ENCODE measurements around the gene OSBPL9.
"Not testable (repeated sequence)": the region's sequence is repeated elsewhere in the genome, so short reads cannot be mapped to it uniquely, and the experiment has no call there.

OSBPL9 gene

GRCh38 chr1:51583532-51583931 is 33.4 kb upstream of the OSBPL9 start:
- Mint-ChIP-seq H3K27me3 (ENCODE audit: low read depth) (no peaks in the 10 kb centered on the region), H3K9me3 (no peaks in the 10 kb centered on the region), H3K36me3 (ENCODE audit: low read depth) (no peaks in the 10 kb centered on the region), H3K27ac (no peak overlapping the region), H3K4me1 (ENCODE audit: low read depth) (peaks cover 6% of the 10 kb centered on the region), H3K4me3 (no peak overlapping the region)
- DNase-seq (ENCODE audit: low spot score): no peak

DNA sequence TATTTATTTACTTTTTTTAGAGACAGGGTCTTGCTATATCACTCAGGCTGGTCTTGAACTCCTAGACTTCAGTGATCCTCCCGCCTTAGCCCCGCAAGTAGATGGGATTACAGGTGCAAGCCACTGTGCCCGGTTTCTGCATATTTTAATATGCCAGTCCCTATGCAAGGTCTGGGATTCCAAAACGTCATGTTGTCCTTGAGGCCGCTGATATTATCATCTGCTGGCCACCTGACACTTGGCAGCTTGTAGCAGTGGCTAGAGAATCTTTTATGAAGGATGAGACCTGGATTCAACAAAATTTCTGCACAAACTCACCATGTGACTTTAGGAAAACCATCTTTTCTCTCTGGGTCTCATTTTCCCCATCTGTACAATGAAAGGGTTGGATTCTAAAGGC is 32.9 kb upstream of the OSBPL9 start:
- Mint-ChIP-seq H3K9me3 (no peaks in the 10 kb centered on the region), H3K36me3 (ENCODE audit: low read depth) (no peaks in the 10 kb centered on the region), H3K27ac (no peak overlapping the region)

DNA sequence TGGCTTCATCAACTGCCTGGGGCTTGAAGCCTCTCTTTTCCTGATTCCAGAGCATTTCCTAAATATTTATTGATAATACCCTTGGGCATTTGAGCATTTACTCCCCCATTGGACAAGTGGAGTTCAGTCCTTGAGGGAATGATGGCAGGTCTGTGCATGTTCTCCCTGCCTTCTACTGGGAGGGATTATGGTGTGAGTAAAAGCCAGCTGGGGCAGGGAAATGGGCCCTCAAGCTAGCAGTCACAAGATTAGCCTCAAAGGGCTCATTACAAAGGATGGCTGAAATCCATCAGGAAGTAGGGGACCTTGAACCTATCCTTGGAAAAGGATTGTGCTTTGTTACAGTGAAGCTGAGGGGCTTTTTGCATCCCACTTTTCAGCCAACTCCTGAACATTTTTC is 24.2 kb upstream of the OSBPL9 start:
- Mint-ChIP-seq H3K9me3 (no peaks in the 10 kb centered on the region), H3K27ac (no peak overlapping the region), H3K36me3 (ENCODE audit: low read depth) (no peaks in the 10 kb centered on the region), H3K4me3 (no peak overlapping the region), H3K4me1 (ENCODE audit: low read depth) (no peaks in the 10 kb centered on the region), H3K27me3 (ENCODE audit: low read depth) (peaks cover 4% of the 10 kb centered on the region)
- no peak for DNase-seq (ENCODE audit: low spot score)

More for the DNA sequence above, 32.9 kb upstream of the OSBPL9 start:
- H3K4me3 Mint-ChIP-seq: no peak overlapping the region
- H3K27me3 Mint-ChIP-seq (ENCODE audit: low read depth): peaks cover 3% of the 10 kb centered on the region
- DNase-seq (ENCODE audit: low spot score): no peak
- peaks cover 2% of the 10 kb centered on the region for H3K4me1 Mint-ChIP-seq (ENCODE audit: low read depth)

DNA sequence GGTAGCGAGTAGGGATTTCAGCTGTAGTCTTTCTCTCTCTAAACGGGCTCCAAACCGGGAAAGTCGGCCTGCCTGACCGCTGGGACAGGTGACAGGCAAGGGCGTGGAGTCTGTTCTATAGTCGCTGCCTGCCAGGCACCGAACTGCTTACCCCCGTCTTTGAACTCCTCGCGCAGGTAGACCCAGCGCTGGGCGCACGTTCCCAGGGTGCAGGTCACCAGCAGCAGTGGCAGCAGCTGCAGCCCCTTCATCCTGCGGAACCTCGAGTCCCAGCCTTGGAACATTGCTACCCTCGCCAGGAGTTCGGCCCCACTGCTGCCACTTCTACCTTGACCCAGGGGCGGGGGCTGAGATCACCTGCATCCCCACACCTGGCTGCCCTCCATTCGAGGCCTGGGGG is 22.2 kb upstream of the OSBPL9 start:
- Mint-ChIP-seq H3K9me3 (no peaks in the 10 kb centered on the region), H3K27ac (no peak overlapping the region), H3K36me3 (ENCODE audit: low read depth) (no peaks in the 10 kb centered on the region), H3K27me3 (ENCODE audit: low read depth) (peaks cover 2% of the 10 kb centered on the region), H3K4me3 (no peak overlapping the region), H3K4me1 (ENCODE audit: low read depth) (no peaks in the 10 kb centered on the region)
- DNase-seq (ENCODE audit: low spot score): no peak

DNA sequence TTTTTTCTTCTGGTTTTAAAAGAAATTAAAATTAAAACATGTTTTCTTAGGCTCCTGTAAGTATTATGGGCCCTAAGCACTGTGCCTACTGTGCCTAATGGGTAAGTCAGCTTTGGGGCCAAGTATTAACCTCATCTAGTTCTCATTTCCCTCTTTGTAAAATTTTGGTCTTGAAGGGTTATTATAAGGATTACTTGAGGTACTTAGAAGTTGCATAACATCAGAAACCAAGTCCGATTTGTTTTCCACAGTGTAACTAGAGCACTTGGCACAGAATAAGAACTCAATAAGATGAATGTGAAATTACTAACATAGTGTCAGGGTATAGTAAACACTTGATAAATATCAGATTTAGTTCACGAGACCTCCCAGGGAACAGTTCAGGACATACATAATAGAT is 16.4 kb upstream of the OSBPL9 start:
- H3K4me3 Mint-ChIP-seq: no peak overlapping the region
- no peaks in the 10 kb centered on the region for H3K27me3 Mint-ChIP-seq (ENCODE audit: low read depth)
- H3K27ac Mint-ChIP-seq: no peak overlapping the region
- H3K4me1 Mint-ChIP-seq (ENCODE audit: low read depth): no peaks in the 10 kb centered on the region
- no peaks in the 10 kb centered on the region for H3K9me3 Mint-ChIP-seq
- DNase-seq (ENCODE audit: low spot score): no peak
- H3K36me3 Mint-ChIP-seq (ENCODE audit: low read depth): no peaks in the 10 kb centered on the region

- DNase-seq (ENCODE audit: low spot score): no peak
- Mint-ChIP-seq H3K27me3 (ENCODE audit: low read depth) (no peaks in the 10 kb centered on the region), H3K36me3 (ENCODE audit: low read depth) (no peaks in the 10 kb centered on the region), H3K27ac (no peak overlapping the region), H3K4me3 (no peak overlapping the region), H3K9me3 (no peaks in the 10 kb centered on the region), H3K4me1 (ENCODE audit: low read depth) (no peaks in the 10 kb centered on the region)
Observed at GRCh38 chr1:51600965-51601364, 15.9 kb upstream of the OSBPL9 start.

- Mint-ChIP-seq H3K27me3 (ENCODE audit: low read depth) (peaks cover 19% of the 10 kb centered on the region), H3K9me3 (no peaks in the 10 kb centered on the region), H3K4me3 (no peak overlapping the region), H3K36me3 (ENCODE audit: low read depth) (no peaks in the 10 kb centered on the region), H3K4me1 (ENCODE audit: low read depth) (no peaks in the 10 kb centered on the region), H3K27ac (no peak overlapping the region)
- no peak for DNase-seq (ENCODE audit: low spot score)
Observed at GRCh38 chr1:51605961-51606723, 10.8 kb upstream of the OSBPL9 start.

DNA sequence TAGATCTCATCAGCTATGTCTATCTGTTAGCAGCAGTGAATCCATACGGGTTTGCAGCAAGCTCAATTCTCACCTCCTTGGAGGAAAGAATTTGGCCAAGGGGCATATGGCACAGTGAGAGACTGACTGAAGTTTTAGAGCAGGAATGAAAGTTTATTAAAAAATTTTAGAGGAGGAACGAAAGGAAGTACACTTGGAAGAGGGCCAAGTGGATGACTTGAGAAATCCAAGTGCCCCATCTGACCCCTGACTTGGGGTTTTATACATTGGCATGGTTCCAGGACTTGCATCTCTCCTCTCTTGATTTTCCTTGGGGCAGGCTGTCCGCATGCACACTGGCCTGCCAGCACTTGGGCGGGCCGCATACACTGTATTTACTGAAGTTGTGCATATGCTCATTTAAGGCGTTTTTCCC is 9.2 kb upstream of the OSBPL9 start:
- Mint-ChIP-seq H3K4me3 (no peak overlapping the region), H3K36me3 (ENCODE audit: low read depth) (no peaks in the 10 kb centered on the region), H3K4me1 (ENCODE audit: low read depth) (no peaks in the 10 kb centered on the region), H3K27ac (no peak overlapping the region), H3K27me3 (ENCODE audit: low read depth) (peaks cover 24% of the 10 kb centered on the region), H3K9me3 (no peaks in the 10 kb centered on the region)
- DNase-seq (ENCODE audit: low spot score): no peak

DNA sequence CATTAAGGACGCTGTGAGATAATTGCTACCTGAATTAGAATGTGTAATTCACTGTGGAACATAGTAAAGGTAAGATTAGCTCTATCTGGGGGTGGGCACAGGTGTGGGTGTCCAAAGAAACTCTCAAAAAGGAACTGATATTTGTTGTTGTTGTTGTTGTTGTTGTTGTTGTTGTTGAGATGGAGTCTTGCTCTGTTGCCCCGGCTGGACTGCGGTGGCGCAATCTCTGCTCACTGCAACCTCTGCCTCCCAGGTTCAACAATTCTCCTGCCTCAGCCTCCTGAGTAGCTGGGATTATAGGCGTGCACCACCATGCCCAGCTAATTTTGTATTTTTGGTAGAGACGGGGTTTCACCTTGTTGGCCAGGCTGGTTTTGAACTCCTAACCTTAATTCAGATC is 6.8 kb upstream of the OSBPL9 start:
- not testable (repeated sequence) for H3K27ac Mint-ChIP-seq; H3K4me1 Mint-ChIP-seq (ENCODE audit: low read depth); H3K4me3 Mint-ChIP-seq; H3K9me3 Mint-ChIP-seq; DNase-seq (ENCODE audit: low spot score); H3K36me3 Mint-ChIP-seq (ENCODE audit: low read depth)
- H3K27me3 Mint-ChIP-seq (ENCODE audit: low read depth): peaks cover 29% of the 10 kb centered on the region

DNA sequence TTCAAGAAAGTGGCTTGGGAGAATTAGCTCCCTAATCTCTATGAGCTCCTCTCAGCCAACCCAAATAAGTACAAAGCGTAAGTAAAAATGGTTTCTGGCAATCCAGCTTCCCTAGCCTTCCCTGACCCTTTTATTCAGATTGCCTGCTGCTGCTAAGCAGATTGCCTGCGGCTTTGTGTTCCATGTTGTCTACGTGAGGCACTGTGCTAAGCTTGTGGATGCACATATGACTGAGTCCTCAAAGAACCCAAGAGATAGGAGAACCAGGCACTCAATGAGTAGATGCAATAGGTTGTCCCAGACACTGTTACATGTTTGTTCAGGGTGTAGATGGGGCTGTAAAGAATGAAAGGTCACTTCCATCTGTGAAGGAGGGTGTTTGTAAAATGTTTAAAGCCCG is 6.3 kb upstream of the OSBPL9 start:
- Mint-ChIP-seq H3K4me3 (no peak overlapping the region), H3K27me3 (ENCODE audit: low read depth) (peaks cover 29% of the 10 kb centered on the region), H3K36me3 (ENCODE audit: low read depth) (no peaks in the 10 kb centered on the region), H3K9me3 (no peaks in the 10 kb centered on the region), H3K27ac (no peak overlapping the region), H3K4me1 (ENCODE audit: low read depth) (peaks cover 4% of the 10 kb centered on the region)
- no peak for DNase-seq (ENCODE audit: low spot score)

DNA sequence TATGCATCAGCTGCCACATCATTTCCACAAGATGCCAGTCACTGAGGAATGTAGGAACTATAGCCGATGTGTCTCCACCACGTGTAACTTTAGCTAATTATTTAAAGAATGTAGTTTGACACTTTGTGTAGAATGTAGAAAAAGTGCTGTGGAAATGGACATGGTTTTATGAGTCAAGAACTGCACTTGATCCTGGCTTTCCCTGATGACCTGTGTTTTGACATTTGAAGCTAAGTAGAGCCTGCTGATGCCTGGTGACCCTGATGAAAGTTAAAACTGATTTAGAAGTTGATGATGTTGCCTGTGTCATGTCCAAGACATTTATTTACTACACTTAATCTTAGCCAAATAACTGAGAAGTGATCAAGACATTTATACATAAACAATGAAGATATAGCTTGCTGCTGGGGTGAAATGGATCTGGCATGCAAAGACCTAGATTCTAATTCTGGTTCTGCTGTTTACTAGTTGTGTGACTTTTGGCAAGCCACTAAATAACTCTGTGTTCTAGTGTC is 4.4 kb upstream of the OSBPL9 start:
- Mint-ChIP-seq H3K27ac (no peak overlapping the region), H3K9me3 (no peaks in the 10 kb centered on the region), H3K36me3 (ENCODE audit: low read depth) (peaks cover 4% of the 10 kb centered on the region), H3K4me1 (ENCODE audit: low read depth) (peaks cover 8% of the 10 kb centered on the region), H3K27me3 (ENCODE audit: low read depth) (peaks cover 29% of the 10 kb centered on the region), H3K4me3 (no peak overlapping the region)
- no peak for DNase-seq (ENCODE audit: low spot score)

DNA sequence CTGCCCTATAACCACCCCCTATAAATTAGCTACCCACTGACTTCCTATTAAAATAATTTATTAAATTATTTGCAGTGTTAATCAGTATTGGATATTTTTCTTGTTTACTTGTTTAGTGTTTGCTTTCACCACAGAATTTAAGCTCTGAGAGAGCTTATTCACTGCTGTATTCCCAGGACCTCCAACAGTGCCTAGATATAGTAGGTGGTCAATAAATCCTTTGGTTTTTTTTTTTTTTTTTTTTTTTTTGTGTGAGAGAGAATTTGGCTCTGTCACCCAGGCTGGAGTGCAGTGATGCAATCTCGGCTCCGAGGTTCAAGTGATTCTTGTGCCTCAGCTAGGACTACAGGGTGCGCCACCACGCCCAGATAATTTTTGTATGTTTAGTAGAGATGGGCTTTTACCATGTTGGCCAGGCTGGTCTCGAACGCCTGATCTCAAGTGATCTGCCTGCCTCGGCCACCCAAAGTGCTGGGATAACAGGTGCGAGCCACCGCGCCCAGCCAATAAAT is 1.1 kb upstream of the OSBPL9 start:
- Mint-ChIP-seq H3K4me3 (no peak overlapping the region), H3K4me1 (ENCODE audit: low read depth) (peaks cover 17% of the 10 kb centered on the region), H3K27me3 (ENCODE audit: low read depth) (peaks cover 11% of the 10 kb centered on the region), H3K27ac (no peak overlapping the region), H3K36me3 (ENCODE audit: low read depth) (peaks cover 4% of the 10 kb centered on the region), H3K9me3 (no peaks in the 10 kb centered on the region)
- no peak for DNase-seq (ENCODE audit: low spot score)

DNA sequence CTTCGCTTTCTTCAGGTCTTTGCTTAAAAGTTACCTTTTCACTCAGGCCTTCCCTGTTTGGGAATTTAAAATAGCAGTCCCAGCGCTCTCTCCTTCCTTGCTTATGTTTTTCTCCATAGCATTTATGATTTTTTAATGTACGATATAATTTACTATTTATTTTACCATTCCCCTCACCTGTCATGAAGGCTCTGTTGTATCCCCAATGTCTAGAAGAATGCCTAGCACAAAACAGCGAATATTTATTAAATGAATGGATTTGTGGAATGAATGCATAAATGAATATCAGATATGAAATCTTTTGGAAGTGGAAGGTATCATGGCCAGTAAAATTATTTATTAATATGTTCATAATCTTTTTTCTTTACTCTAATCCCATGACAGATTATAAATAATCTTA is 402 bp upstream of the OSBPL9 start:
- no peak overlapping the region for H3K4me3 Mint-ChIP-seq
- H3K27ac Mint-ChIP-seq: no peak overlapping the region
- peaks cover 17% of the 10 kb centered on the region for H3K4me1 Mint-ChIP-seq (ENCODE audit: low read depth)
- H3K9me3 Mint-ChIP-seq: no peaks in the 10 kb centered on the region
- peaks cover 4% of the 10 kb centered on the region for H3K36me3 Mint-ChIP-seq (ENCODE audit: low read depth)
- no peak for DNase-seq (ENCODE audit: low spot score)
- peaks cover 7% of the 10 kb centered on the region for H3K27me3 Mint-ChIP-seq (ENCODE audit: low read depth)

DNA sequence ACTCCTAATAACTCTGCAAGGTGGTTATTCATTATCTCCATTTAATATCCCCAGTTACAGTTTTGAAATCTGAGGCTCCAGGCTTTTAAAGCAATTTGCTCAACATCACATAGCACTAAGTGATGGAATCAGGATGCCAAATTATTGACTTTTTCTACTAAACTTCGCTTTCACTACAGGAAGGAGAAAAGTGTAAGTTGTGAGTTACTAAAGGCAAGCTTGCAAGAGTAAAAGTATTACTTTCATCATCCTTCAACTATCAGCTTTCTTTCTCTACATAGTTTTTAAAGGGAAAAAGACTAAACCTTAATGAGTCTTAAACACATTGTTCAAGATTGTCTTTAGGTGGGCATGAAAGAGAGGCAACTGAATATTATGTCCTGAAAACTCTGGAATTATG is 1.8 kb downstream of the OSBPL9 start:
- H3K4me1 Mint-ChIP-seq (ENCODE audit: low read depth): peaks cover 17% of the 10 kb centered on the region
- DNase-seq (ENCODE audit: low spot score): no peak
- peaks cover 4% of the 10 kb centered on the region for H3K36me3 Mint-ChIP-seq (ENCODE audit: low read depth)
- no peaks in the 10 kb centered on the region for H3K9me3 Mint-ChIP-seq
- H3K4me3 Mint-ChIP-seq: no peak overlapping the region
- no peak overlapping the region for H3K27ac Mint-ChIP-seq
- peaks cover 2% of the 10 kb centered on the region for H3K27me3 Mint-ChIP-seq (ENCODE audit: low read depth)

GRCh38 chr1:51620470-51620869 is 3.6 kb downstream of the OSBPL9 start:
- H3K27ac Mint-ChIP-seq: no peak overlapping the region

More at GRCh38 chr1:51620470-51620869, 3.6 kb downstream of the OSBPL9 start:
- Mint-ChIP-seq H3K4me1 (ENCODE audit: low read depth) (peaks cover 14% of the 10 kb centered on the region), H3K27me3 (ENCODE audit: low read depth) (no peaks in the 10 kb centered on the region), H3K4me3 (no peak overlapping the region), H3K36me3 (ENCODE audit: low read depth) (peaks cover 4% of the 10 kb centered on the region), H3K9me3 (no peaks in the 10 kb centered on the region)
- no peak for DNase-seq (ENCODE audit: low spot score)

Data from T-helper 2 cell treated with Interferon-gamma antibody and Interleukin-4, amounts not matched to agents 5 μg/mL and 100 μg/mL, for 36 hours (primary cell).